GM21619 (cell line): ENCODE data around the gene DAP3.
"Not testable (repeated sequence)": the region's sequence is repeated elsewhere in the genome, so short reads cannot be mapped to it uniquely, and the experiment has no call there.

ENCODE experiments used
- ATAC-seq: cut with Tn5 transposase; IDR thresholded peaks from one replicate; pipeline ENCODE4 v1.9.1; 2021; ENCODE audit not compliant: unreplicated experiment

DAP3 gene

DNA sequence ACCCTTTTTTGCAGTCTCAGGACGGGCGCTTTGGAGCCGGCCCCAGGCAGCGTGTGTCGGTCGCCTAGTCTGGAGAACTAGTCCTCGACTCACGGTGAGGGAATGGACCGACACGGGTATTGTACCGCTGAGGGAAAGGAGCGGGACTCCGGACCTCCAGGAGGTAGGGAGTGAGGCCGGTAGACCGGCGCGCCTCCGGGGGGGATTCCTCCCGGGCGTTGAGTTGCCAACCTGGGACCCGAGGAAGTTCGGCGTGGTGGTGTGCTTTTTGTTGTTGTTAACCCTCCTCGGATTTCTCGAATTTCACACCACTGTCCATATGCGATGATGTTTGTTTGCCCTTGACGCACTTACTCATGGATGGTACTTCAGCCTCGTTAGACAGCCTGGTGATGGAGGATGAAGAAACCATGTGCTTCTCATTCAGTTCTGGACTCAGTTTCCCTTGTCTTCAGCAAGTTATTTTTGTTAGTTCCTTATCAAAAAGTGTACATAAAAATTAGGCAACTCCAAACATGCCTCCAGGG is at the start of gene DAP3:
DAP3 (plus strand) TSS at position 11 of the 527 bp plus-strand sequence. CDS start 20,689 bp downstream, outside the sequence.
- ATAC-seq: not testable (repeated sequence)

DNA sequence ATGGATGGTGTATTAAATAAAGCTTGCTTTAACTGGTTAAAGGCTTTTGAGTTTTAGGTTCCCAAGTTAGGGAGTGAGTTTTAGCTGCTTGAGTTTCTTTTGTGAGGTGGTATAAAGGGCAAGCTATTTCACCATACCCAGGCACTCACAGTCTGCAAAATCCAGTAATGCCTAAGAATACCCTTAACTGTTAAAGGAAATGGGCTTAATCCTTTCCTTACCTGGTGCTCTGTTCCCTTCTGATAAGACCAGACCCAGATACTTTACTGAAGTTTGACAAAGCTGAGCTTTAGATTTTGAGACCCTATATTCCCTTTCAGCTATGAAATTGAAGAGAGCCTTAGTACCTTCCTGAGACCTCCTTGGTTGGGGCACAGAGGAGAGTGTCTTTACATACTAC is 48.5 kb upstream of the DAP3 start:
- no peak for ATAC-seq

DNA sequence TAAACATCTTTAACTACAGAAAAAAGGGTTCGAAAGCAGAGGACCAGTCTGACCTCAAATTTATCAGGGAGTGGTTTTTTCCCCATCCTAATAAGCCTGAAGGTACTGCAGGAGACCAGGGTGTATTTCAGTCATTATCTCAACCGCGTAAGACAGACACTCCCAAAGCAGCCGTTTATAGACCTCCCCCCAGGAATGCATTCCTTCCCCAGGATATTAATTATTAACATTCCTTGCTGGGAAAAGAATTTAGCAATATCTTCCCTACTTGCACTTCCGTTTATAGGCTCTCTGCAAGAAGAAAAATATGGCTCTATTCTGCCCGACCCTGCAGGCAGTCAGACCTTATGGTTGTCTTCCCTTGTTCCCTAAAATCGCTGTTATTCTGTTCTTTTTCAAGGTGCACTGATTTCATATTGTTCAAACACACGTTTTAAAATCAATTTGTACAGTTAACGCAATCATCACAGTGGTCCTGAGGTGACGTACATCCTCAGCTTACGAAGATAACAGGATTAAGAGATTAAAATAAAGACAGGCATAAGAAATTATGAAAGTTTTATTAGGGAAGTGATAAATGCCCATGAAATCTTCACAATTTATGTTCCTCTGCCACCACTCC is 46.2 kb upstream of the DAP3 start:
- not testable (repeated sequence) for ATAC-seq

DNA sequence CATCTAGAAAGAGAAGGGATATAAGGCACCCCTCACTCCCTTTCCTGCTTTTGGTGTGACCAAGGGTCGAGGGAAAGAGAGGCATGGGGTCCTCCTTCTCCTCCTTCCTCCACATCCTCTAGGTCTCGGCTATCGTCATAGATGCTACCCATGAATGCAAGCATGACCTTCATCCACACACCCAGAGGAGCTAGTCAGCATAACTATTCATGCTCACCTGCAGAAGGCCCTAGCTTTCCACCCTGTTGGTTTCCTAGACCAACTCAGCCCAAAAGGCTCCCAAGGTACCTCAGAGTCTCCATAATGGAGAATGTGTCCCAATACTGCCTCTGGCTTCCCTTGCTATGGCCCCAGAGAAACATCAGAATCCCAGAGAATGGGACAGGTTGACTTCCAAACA is 45.7 kb upstream of the DAP3 start:
- no peak for ATAC-seq

DNA sequence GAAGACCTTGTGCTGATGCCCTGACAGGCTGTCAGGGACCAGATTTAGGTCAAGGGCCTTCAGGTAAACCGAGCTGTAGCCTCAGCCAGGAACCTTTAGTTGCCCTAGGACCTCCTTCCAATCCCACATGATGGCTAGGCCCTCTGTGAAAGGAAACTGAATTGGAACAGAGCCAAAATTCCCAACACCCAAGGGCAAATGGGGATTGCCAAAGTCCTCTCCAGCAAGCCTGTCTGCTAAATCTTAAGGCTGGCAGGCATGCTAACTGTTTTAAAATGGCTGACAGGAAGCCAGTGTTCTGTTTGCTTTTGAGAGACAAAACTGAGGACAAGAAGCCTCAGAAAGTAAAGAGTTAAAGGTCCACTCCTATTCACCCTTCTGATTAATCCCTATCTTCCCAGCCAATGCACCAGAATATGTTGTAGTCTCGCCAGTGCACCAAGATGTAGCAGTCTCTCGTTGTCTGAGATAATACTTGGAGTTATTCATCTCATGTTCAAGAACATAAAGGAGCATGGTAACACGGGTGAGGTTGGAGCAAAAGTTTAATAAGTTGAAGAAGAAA is 43.8 kb upstream of the DAP3 start:
- no peak for ATAC-seq

DNA sequence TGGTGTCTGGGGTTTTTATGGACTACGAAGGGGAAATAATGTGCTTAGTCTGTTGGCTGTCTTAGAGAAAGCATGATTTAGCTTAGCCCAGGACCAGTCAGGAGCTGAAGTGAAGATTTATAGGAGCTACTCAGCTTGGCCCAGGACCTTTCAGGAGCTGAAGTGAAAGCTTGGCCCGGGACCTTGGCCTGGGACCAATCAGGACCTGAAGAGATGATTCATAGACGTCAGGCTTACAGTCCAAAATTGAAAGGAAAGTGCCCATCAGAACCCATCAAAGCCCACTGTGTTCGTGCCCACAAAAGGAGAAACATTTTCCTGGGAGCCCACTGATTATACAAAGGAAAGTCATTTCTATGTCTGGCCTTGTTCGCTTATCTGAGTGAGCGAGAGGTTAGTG is 43.2 kb upstream of the DAP3 start:
- ATAC-seq: no peak

DNA sequence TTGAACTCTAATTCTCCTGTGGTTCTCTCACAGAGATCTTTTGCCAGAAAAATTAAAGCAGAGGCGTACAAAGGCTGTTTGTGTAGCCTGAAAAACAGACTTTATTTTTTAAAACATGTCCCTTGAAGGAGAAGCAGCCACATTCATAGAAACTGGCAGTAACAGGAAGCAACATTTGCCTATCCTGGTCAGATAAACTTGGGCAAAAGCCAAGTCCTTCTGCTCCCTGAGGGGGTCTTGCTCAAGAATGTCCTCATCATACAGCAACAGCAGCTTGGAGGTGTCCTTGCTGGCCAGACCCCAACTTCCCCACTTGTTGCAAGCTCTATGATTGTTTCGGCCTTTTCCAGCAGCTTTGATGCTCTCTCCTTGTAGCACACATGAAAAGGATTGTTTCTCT is 42.6 kb upstream of the DAP3 start:
- ATAC-seq: no peak

DNA sequence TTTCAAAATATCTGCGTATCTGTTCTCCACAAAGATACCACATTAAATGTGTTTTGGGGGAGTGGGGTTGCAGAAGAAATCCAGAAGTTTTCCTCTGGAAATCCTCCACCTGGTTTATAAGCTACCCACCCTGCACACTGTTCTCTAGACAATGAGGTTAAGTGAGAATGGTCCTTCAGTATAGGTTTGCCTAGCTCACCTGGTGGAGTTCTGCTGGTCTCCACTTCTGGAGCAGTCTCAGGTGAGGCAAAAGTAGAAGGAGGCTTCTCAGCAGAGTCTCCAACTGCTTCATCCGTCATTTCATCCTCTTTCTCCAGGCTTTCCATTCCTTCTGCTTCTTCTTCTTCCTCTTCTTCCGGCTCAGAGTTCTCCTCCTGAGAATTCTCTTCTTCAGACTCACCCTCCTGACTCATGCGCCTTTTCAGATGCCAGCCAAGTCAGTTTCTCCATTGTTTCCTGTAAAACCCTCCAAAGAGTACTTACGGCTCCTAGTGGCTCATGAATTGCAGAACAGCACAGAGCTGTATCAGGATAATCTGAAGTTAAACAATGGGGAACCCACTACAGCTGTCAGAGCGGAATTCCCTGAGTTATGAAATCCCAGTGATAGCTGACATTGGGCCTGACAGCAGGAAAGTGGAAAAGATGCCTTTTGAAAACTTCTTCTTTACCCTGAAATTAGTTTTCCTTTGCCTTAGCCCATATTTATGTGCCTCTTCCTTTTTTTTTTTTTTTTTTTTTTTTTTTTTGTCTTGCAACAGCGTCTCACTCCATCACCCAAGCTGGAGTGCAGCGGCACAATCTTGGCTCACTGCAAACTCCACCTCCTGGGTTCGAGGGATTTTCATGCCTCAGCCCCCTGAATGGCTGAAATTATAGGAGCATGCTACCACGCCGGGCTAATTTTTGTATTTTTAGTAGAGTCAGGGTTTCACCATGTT is 40.4 kb upstream of the DAP3 start:
- ATAC-seq: no peak

DNA sequence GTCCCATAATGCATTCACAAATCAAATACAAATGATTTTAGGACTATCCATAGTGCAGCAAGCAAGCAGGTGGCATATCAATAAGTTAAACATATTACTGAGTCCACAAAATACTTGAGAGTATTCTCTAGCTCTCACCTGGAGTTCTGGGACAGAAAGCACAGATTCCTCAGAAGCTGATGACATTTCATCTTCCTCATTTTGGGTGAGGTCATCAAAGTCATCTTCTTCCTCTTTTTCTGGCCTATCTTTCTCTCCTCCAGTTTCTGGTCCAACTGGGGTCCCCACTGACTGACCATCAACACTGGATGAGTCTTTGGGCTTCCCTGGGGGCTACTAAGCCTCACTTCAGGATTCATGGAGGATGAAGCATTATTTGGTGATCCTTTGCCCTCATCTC is 39.2 kb upstream of the DAP3 start:
- ATAC-seq: no peak

DNA sequence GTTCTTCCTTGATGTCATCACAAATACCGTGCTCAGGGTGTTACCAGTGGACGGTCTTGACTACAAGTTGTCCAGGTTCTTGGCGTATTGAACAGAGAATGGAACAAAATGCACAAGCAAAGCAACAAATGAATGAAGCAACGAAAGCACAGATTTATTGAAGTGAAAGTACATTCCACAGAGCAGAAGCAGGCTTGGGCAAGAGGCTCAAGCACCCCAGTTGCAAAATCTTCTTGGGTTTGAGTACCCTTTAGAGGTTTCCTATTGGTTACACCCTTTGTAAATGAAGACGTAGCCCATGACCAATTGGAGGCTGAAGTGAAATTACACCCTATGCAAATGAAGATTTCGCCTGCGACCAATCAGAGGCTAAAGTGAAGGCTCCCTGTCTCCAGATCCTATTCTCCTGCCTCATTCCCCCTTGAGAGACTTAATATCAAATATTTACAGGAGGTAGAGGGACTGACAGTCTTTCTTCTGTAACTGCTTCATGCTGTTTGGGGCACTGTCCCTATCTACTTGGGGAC is 38.6 kb upstream of the DAP3 start:
- ATAC-seq: no peak

DNA sequence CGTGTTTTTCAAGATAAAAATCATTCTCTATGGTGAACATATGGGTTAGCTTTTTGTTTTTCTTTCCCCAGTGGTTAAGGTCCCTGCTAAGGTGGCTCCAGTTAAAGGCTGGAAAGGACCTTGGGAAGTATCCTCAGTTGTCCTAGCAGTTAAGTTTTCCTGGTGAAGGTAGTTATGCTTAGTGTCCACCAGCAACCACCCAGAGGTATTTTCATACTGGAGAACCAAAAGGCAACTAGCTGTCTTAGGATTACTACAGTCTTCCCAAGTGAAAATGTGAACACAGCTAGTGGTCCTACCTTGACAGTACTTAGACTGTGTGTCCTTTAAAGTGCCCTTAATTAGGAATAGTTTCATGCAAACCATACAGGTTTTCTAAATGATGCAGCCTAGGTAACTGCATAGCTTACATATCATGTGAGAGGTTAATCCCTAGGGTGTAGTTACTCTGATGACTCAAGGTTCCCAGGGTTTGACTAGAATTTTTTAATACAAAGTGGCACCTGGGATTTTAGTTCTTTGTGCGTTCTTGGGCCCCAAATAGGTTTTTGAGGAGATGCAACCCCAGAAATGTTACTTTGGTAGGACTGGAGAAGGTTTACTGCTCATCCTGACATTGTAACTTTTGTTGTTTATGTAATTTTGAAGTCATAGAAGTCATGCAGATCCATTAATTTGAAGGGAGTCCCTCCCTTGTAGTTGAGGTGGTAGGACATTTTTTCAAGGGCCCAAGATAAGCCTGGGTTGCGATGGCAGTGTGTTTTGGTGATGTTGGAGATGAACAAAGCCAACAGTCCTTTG is 36.8 kb upstream of the DAP3 start:
- no peak for ATAC-seq

DNA sequence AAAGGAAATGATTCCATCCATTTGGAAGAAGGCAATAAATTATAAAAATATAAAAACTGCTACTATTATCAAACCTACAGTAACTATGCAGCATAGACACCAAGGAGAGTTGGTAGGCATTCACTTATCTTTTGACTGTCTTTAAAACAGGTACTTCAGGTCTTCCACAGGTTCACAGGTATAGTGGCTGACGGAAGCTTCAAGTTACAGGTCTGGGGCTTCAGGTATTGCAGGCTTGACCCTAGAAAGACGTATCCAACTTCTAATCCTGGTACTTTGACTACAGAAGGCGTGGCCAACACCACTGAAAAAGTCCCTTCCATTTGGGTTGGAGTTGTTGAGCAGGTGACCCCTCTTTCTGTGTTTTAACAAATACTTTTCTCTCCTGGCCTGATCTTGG is 35.9 kb upstream of the DAP3 start:
- ATAC-seq: no peak

DNA sequence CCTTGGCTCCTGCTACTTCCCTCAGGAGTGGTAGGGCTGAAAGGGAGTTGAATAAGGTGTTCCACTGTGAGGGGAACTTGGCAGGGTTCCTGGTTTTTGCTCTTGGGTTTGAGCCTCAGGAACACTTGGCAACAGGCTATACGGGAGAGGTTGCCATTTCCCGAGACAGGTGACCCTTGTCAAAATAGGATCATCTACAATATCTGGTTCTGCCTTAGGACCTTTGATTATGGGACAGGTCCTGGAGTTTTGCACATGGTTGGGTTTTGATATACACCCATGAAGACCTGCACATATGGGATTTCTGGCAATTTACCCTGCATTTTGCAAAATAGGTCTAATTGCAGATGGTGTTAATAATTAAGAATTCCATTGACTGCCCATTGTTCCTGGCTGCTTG is 31.4 kb upstream of the DAP3 start:
- ATAC-seq: no peak

DNA sequence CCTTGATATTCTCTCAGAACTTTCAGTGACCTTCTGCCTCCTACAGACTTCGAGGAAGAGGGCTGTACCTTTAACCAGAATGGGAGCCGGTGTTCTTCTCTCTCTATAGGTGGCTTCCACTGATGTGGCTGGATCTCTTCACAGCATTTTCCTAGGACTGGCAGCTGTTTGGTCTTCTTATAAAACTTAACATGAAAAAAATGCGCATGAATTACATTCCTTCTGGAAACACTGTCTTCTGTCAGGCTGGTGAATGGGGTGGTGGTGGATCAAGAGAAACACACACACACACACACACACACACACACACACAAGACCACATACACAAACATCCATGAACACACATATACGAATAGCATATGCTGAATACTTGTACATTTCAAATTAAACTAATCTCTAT is 27.7 kb upstream of the DAP3 start:
- not testable (repeated sequence) for ATAC-seq

DNA sequence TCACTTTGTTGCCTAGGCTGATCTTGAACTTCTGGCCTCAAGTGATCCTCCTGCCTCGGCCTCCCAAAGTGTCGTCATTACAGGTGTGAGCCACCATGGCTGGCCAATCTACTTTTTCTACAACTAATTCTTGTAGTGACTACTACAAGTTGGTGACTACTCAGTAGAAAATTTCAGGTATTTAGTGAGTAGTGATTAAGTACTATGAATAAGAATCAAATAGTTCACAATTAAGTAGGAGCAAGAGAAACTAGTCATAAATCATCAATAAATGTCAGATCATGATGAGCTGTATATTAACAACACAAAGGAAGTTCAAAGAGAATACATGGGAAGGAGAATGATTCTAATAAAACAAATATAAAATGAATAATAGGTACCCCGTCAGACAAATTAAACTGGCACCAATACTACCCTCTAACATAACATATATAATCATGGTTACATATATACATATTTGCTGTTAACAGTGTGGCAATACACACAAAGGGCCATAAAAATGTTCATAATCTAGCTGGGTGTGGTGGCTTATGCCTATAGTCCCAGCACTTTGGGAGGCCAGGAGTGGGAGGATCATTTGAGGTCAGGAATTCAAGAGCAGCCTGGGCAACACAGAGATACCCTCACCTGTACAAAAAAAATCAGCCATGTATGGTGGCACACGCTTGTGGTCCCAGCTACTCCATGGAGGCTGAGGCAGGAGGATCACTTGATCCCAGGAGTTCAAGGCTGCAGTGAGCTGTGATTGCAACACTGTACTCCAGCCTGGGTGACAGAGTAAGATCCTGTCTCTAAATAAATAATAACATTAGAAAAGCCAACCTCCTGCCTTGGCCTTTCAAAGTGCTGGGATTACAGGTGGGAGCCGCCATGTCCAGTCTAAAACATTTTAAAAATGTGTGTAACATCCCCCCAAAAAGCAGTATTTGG is 19.4 kb upstream of the DAP3 start:
- ATAC-seq: no peak

DNA sequence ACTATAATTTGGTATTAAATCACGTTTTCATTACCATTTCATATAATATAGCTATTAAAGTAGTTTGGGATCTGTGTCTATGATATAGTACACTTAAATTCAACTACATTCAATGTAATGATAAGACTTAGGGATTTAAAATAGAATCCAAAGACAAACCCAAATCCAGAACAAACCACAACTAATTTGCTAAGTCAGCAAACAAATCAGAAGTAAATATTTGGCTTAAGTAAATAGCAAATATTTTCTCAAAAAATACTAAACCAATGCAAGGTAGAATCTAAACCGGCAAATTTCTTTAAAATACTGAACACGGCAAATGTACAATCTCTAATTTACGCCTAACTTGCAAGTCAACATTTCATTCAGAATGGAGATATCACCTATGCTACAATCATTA is 17.1 kb upstream of the DAP3 start:
- ATAC-seq: no peak

DNA sequence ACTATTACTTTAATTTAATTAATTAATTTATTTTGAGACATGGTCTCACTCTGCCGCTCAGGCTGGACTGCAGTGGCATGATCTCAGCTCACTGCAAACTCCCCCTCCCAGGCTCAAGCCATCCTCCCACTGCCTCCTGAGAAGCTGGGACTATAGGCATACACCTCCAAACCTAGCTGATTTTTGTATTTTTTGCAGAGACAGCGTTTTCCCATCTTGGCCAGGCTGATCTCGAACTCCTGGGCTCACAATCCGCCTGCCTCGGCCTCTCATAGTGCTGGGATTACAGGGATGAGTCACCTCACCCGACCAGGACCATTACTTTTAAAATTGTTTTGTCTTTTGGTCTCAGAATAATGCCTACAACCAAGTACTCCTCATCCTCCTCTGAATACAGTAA is 15.9 kb upstream of the DAP3 start:
- no peak for ATAC-seq

DNA sequence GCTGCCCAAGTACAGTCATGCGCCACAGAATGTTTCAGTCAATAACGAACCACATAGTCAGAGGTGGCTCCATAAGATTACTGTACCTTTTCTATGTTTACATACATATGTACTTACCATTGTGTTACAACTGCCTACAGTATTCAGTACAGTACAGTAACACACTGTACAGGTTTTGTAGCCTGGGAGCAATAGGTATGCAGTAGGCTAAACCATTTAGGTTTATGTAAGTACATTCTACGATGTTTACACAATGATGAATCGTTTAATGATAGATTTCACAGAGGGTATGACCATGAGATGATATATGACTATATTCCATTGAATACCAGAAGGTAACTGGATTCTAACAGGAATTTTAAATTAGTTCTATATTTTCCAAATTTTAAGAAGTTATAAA is 10.9 kb upstream of the DAP3 start:
- ATAC-seq: no peak

DNA sequence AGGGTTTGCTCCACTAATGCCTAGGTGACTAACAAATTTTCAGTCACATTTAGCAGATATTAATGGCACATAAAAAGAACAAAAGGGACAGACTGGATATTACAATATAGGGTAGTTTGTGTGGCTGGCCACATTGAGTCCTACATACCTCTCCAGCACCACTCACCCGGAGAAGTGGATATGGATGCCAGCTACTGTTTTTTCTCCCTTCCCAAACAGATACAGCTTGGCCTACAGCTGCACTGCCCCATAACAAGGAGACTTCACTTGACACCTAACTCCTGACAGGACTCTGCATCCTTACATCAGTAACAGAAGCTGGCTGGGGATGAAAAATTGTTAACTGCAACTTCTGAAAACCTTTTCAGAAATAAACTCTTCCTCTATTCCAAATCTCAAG is 9.9 kb upstream of the DAP3 start:
- not testable (repeated sequence) for ATAC-seq

DNA sequence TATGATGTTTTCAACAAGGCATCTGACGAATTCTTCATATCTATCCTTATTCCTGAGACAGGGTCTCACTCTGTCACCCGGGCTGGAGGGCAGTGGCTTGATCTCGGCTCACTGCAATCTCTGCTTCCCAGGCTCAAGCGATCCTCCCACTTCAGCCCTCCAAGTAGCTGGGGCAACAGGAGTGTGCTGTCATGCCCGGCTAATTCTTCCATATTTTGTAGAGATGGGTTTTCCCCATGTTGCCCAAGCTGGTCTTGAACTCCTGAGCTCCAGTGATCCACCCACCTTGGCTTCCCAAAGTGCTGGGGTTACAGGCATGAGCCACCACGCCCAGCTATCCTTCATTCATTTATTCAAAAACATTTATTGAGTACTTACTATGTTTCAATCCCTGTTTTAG is 8.4 kb upstream of the DAP3 start:
- ATAC-seq: no peak
